ENCODE results near the gene BRCA2.

The BRCA2 gene

GRCh38 chr13:32390484-32390883 lies 75.2 kb downstream of the BRCA2 start:
- no peak for DNase-seq

DNA sequence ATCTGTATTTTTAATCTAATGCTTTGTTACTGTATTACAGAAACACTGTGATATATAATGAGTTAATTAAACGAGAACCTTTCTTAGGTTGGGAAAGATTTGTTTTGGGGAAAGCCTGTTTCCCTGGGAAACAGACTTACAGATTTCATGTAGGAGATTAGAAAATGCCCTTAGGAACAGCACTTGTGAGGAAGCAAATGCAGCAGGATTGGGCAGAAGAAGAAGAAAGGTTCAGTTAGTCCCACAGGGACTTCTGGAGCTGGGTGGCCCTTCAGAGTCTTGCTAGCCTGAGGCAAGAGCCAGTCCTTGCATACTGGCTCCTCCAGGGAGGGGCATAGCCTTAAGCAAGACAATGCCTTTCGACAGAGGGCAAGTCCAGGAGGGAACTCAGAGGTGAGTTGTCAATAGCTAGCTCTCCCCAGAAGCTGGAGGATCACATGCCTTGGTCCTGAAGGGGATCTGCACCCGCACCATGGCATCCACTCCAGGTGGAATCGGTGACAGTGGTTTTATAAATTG lies 75.9 kb downstream of the BRCA2 start:
- DNase-seq = no peak

- DNase-seq = no peak
Observed at GRCh38 chr13:32403108-32403507, 87.8 kb downstream of the BRCA2 start.

DNA sequence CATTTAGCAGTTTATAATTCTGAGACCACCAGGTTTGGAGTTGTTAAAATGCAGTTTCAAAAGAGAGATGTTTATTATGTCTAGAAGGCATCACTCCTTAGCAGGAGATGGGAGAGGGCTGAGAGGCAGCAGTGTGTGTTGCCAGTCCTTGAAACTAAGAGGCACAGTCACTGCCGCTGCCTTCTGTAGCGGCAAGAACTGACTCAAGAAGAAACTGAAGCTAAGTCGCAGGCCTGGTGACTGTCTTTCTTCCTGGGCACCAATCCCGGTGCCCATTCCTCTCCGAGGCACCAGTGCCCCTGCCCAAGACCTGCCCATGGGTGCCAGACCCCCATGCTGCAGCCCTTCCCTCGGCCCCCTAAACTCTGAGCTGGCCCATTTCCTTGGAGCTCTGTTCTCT lies 92.5 kb downstream of the BRCA2 start:
- no peak for DNase-seq

GRCh38 chr13:32408296-32409000 lies 93.1 kb downstream of the BRCA2 start:
- DNase-seq = no peak

DNA sequence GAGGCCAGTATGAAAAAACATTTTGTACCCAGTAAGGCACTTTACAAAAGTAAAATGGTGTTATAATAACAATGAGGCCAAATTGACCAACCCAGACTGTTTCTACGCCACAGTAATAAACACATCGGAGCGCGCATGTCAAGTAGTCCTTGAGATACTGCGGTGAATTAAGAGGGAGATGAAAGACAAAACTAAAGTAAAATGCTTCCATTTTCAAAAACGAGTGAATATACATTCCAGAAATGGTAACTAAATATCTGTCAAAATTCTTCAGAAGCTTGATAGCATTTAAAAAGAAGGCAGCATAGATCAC lies 93.6 kb downstream of the BRCA2 start:
- DNase-seq = no peak

GRCh38 chr13:32409561-32410421 lies 94.5 kb downstream of the BRCA2 start:
- no peak for DNase-seq

- DNase-seq = no peak
Observed at GRCh38 chr13:32413284-32413683, 98.0 kb downstream of the BRCA2 start.

DNA sequence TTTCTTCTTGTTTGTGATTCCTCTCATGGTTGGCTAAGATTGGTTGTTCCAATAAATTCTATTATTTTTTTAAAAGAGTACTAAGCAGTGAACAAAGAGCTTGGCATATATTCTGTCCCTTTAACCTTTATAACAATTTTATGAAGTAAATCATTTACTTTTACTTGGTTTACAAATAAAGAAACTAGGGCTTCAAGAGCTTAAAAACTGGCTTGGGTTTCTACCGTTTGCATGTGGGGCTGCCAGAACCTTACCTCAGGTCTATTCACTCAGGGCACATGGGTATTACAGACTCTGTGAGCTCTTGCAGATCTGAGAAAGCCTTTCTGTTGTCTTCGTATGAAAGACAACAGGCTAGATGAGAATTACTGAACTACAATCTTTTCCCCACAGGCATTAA lies 99.3 kb downstream of the BRCA2 start:
- DNase-seq = no peak

GRCh38 chr13:32415019-32415418 lies 99.7 kb downstream of the BRCA2 start:
- DNase-seq = peak; percentile 18

DNA sequence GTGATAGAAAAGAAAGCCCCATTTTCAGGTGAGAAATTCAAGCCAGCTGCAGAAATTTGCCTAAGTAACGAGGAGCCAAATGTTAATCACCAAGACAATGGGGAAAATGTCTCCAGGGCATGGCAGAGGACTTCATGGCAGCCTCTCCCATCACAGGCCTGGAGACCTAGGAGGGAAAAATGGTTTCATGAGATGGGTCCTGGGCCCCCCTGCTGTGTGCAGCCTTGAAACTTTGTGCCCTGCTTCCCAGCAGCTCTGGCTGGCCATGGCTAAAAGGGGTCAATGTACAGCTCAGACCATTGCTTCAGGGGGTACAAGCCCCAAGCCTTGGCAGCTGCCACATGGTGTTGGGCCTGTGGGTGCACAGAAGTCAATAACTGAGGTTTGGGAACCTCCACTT lies 102.7 kb downstream of the BRCA2 start:
- no peak for DNase-seq

GRCh38 chr13:32419862-32420261 lies 104.6 kb downstream of the BRCA2 start:
- DNase-seq = no peak

DNA sequence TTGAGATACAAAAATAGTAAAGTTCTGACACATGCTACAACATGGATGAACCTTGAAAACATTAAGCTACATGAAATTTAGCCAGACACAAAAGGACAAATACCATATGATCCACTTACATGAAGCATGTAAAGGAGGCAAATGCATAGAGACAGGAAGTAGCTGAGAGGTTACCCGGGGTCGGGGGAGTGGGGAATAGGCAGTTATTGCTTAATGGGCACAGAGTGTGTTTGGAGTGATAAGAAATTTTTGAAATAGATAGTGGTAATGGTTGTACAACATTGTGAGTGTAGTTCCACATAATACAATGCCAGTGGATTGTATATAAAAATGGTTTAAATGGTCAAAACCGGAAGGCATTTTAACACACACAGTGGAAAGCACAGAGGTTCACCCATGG lies 108.3 kb downstream of the BRCA2 start:
- peak; percentile 71 for DNase-seq

GRCh38 chr13:32425158-32425557 lies 109.8 kb downstream of the BRCA2 start:
- no peak for DNase-seq

DNA sequence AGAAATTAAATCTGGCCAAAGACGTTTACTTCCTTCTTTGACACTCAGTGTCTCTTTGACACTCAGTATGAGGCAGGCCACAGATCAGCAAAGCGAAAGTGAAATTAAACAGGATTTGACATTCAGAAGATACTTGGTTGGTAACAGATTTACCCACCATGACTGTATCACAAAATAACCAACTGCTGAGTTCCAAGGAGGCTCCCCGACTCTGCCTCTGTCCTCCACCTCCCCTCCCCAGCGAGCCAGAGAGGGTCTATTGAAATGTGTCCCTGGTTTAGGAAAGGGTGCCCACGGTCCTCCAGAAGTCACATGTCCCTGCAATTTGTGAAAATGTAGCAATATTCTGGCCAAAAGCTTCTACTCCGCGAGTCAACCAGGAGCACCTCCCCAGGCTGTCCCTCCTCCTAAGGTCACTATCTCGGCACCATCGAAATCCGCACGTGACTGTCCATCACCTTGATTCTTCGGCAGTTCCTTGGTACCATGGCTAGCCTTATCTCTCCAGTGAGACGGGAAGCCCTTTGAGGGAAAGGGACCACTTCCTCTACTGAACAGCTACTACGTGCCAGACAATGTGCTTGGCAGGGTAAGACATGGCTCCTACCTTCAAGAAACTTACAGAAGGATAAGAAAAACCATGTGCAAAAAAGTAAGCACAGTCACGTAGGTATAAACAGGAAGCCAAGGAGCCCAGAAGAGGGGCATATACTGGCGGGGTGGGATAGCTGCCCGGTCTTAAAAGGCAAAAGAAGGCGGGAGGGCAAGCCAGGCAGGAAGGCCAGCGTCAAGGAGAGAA lies 111.1 kb downstream of the BRCA2 start:
- peak; percentile 90 for DNase-seq

DNA sequence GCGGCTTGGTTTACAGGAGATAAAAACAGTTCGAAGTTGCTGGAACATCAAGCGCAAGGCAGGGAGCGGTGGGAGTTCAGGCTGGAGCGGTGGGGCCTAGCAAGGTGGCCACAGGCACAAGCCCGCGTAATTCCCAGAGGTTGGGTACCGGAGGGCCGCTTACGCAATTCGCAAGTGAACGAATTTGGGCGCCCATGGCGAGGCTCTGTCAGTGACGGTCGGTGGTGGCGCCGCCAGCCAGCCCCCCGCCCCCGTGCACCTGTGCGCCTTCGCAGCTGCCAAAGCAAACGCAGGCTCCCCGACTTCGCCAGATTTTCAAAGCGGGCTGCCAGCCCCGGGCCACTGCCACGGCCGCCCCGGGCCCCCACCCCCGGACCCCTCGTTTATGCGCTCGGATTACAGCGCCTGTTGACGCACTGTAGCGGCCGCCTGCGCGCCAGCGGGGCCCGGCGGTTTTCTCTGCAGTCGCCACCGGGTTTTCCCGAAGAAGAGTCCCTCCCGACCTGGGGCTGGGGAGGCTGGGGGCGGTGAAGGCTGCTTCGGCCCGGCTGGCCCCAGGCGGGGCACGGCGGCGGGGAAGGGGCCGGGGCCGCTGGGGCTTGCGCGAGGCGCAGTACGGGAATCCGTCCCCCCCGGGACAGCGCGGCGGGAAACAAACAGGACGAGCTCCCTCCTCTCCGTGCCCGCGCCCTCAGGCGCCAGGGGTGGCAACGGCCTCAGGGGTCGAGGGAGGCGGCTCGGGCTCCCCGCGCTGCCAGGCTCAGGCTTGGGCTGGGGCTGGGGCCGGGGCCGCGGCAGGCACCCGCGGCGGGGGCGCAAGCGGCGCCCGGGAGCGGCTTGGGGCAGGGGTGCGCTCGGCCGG lies 111.9 kb downstream of the BRCA2 start:
- no peak for DNase-seq

DNA sequence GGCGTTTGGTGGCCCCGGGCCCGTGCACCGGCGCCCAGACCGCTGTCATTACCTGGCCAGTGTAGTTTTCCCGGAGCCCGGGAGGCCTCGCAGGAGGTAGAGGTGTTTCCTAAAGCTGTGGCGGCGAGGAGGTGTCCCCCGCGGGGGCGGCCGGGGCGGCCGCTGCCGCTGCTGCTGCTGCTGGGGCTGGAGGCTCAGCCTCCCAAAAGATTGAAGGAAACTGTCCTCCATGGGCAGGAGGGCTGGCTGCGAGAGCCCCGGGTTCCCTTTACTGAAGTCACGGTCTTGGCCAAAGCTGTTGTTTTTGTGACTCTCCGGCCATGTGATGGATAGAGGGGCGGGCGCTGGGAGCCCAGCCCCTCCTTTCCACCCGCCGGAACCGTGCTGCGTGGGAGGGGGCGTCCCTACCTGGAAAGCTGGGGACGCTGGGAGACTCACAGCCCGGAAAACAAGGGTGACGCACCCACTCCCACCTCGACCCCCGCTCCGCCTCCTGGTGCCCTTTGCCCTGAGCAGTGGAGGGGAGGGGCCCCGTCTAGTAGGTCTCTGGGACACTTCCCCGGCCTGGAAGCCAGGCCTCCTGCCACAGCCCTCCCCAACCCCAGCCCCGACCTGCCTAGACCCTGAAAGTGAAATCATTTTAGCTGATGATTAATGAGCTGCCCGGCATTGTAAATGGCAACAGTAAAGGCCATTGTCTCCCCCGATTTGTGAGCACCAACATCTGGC lies 112.7 kb downstream of the BRCA2 start, which contains the start of gene N4BP2L1:
Gene N4BP2L1, minus strand, starts transcription at position 279 of the 729 bp plus-strand sequence. Its CDS starts 48 bp downstream, at position 231.
- DNase-seq = peak; percentile 70

GRCh38 chr13:32428581-32429432 lies 113.5 kb downstream of the BRCA2 start:
- DNase-seq = peak; percentile 93

DNA sequence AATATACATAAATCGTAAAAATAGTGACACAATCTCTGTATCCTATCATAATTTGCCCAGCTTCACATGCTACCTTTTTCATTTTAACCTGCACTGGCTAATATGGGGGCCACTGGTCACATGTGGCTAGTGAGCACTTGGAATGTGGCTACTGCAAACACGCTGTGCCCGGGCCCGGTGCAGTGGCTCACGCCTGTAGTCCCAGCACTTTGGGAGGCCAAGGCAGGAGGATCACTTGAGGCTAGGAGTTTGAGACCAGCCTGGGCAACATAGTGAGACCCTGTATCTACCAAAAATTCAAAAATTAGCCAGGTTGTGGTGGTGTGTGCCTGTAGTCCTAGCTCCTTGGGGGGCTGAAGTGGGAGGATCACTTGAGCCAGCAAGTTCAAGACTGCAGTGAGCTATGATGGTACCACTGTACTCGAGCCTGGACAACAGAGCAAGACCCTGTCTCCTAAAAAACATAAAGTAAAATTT lies 114.2 kb downstream of the BRCA2 start:
- no peak for DNase-seq

GRCh38 chr13:32430018-32430747 lies 114.9 kb downstream of the BRCA2 start:
- peak; percentile 77 for DNase-seq
